Fibroblast of lung (primary cell): ENCODE results near the gene FBLL1. TPM values are rescaled to one million over a fixed set of nuclear protein-coding genes. Genes with fewer than 3 reads are reported as not detected.
A peak's percentile ranks its signal among the peaks of the same experiment; 100 is the strongest.

Experiments
- DNase-seq, 2 donors: peaks; one replicate each; pipeline versions ENCODE4 v3.0.0 to v3.0.0-alpha.2; 2010; ENCODE audit warnings: low read depth in 2 of 2
- H2AFZ ChIP-seq: 2 replicates; pipeline ENCODE4 v1.5.1; 2012; ENCODE audit warnings: low read length, control low read depth, inconsistent platforms
- H3K27ac ChIP-seq: 2 replicates; pipeline ENCODE4 v1.5.1; 2011; ENCODE audit warnings: low read length, control low read depth; ENCODE audit not compliant: insufficient read depth
- H3K27me3 ChIP-seq: 2 replicates; pipeline ENCODE4 v1.5.1; 2011; ENCODE audit warnings: mild to moderate bottlenecking, low read length; ENCODE audit not compliant: control insufficient read depth, insufficient read depth
- H3K36me3 ChIP-seq: 2 replicates; pipeline ENCODE4 v1.5.1; 2011; ENCODE audit warnings: low read length; ENCODE audit not compliant: control insufficient read depth, insufficient read depth
- H3K4me1 ChIP-seq: 2 replicates; pipeline ENCODE4 v1.5.1; 2011; ENCODE audit warnings: low read length; ENCODE audit not compliant: control insufficient read depth, insufficient read depth; ENCODE audit errors: extremely low read depth
- H3K4me2 ChIP-seq: 2 replicates; pipeline ENCODE4 v1.5.1; 2011; ENCODE audit warnings: low read length, control low read depth; ENCODE audit not compliant: insufficient read depth; ENCODE audit errors: extremely low read depth
- H3K4me3 ChIP-seq, 4 experiments: fragments of 200-600 bp in 1 of 4; sonication (generic) in 1 of 4; replicated peaks in 1 of 4; 2 replicates each; pipeline ENCODE4 v1.5.1; 2011 to 2016; ENCODE audit warnings: low read length in 4 of 4, low read depth in 3 of 4, mild to moderate bottlenecking in 3 of 4, control low read depth in 2 of 4, inconsistent platforms in 1 of 4, mixed read lengths in 1 of 4; ENCODE audit not compliant: insufficient read depth in 1 of 4; ENCODE audit errors: control extremely low read depth in 1 of 4
- H3K79me2 ChIP-seq: 2 replicates; pipeline ENCODE4 v1.5.1; 2012; ENCODE audit warnings: mild to moderate bottlenecking, low read length, inconsistent platforms; ENCODE audit not compliant: control insufficient read depth, insufficient read depth
- H3K9ac ChIP-seq: 2 replicates; pipeline ENCODE4 v1.5.1; 2011; ENCODE audit warnings: mild to moderate bottlenecking, low read length, control low read depth; ENCODE audit not compliant: insufficient read depth
- H3K9me3 ChIP-seq: 2 replicates; pipeline ENCODE4 v1.5.1; 2012; ENCODE audit warnings: low read depth, low read length; ENCODE audit not compliant: control insufficient read depth, insufficient read depth
- H4K20me1 ChIP-seq: 2 replicates; pipeline ENCODE4 v1.5.1; 2011; ENCODE audit warnings: low read length; ENCODE audit not compliant: control insufficient read depth, insufficient read depth; ENCODE audit errors: extremely low read depth
- EZH2 ChIP-seq: IDR thresholded peaks from 2 replicates; pipeline ENCODE4 v1.5.1; 2012; ENCODE audit warnings: low read length, control low read depth, mild to moderate bottlenecking; ENCODE audit errors: missing control alignments
- polyA plus RNA-seq, 2 donors: library from polyadenylated mRNA; depleted of rRNA in 1 of 2; stranded (reverse) in 1 of 2; unstranded in 1 of 2; fragments of >200 nt; gene quantifications; 2 replicates each; pipeline ENCODE4 v1.2.1, GENCODE V29; 2011 to 2012; ENCODE audit warnings: missing spikeins in 1 of 2
- total RNA-seq: library from RNA; depleted of rRNA; stranded (reverse); fragments of >200 nt; gene quantifications from 2 replicates; pipeline ENCODE4 v1.2.1, GENCODE V29; 2014
- TF ChIP-seq, protein P1 (sequence below), 2 donors: IDR thresholded peaks in 1 of 2; conservative IDR thresholded peaks in 1 of 2; 1 replicate in 1 of 2; 2 replicates in 1 of 2; pipeline ENCODE4 v1.5.1; 2011 to 2012; ENCODE audit warnings: low read length in 2 of 2, control low read depth in 1 of 2, inconsistent platforms in 1 of 2, low read depth in 1 of 2, mild to moderate bottlenecking in 1 of 2

FBLL1 gene
- total and polyA plus RNA-seq, 2 donors (not counting 1 experiment from before 2014, with no cell fraction given), result 0.16 to 0.66 TPM

GRCh38 chr5:168578538-168579487, 49.7 kb downstream of the FBLL1 start, which contains the start of gene PANK3:
TSS of gene PANK3 (minus strand) at chr5:168579368. CDS start at chr5:168579283, 85 bp downstream.
- peaks cover 49% of the 10 kb centered on the region for H3K79me2 ChIP-seq
- H3K4me1 ChIP-seq, result peaks cover 7% of the 10 kb centered on the region
- TF ChIP-seq EZH2, result no peak
- TF ChIP-seq, protein P1, sequence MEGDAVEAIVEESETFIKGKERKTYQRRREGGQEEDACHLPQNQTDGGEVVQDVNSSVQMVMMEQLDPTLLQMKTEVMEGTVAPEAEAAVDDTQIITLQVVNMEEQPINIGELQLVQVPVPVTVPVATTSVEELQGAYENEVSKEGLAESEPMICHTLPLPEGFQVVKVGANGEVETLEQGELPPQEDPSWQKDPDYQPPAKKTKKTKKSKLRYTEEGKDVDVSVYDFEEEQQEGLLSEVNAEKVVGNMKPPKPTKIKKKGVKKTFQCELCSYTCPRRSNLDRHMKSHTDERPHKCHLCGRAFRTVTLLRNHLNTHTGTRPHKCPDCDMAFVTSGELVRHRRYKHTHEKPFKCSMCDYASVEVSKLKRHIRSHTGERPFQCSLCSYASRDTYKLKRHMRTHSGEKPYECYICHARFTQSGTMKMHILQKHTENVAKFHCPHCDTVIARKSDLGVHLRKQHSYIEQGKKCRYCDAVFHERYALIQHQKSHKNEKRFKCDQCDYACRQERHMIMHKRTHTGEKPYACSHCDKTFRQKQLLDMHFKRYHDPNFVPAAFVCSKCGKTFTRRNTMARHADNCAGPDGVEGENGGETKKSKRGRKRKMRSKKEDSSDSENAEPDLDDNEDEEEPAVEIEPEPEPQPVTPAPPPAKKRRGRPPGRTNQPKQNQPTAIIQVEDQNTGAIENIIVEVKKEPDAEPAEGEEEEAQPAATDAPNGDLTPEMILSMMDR (conservative IDR thresholded peaks at IDR 0.05 in 1 of 2, IDR thresholded peaks at IDR 0.05 in 1 of 2; ENCODE audit: low read depth in 1 of 2, low read length in 2 of 2), result peak in 1 of 2 donors; percentile 8
- H3K9ac ChIP-seq, result peak within 1 kb of the TSS; percentile 94
- H3K4me2 ChIP-seq, result peak within 1 kb of the TSS; percentile 100
- peaks cover 4% of the 10 kb centered on the region for H4K20me1 ChIP-seq
- peak within 1 kb of the TSS; percentile 98 for H2AFZ ChIP-seq
- H3K27me3 ChIP-seq, result no peaks in the 10 kb centered on the region
- no peaks in the 10 kb centered on the region for H3K9me3 ChIP-seq
- H3K4me3 ChIP-seq, result peak within 1 kb of the TSS; percentile 65 to 100 (median 74)
- DNase-seq, result peak in 1 of 2 donors; percentile 9
- H3K27ac ChIP-seq, result peak within 1 kb of the TSS; percentile 92
- H3K36me3 ChIP-seq, result no peaks in the 10 kb centered on the region

DNA sequence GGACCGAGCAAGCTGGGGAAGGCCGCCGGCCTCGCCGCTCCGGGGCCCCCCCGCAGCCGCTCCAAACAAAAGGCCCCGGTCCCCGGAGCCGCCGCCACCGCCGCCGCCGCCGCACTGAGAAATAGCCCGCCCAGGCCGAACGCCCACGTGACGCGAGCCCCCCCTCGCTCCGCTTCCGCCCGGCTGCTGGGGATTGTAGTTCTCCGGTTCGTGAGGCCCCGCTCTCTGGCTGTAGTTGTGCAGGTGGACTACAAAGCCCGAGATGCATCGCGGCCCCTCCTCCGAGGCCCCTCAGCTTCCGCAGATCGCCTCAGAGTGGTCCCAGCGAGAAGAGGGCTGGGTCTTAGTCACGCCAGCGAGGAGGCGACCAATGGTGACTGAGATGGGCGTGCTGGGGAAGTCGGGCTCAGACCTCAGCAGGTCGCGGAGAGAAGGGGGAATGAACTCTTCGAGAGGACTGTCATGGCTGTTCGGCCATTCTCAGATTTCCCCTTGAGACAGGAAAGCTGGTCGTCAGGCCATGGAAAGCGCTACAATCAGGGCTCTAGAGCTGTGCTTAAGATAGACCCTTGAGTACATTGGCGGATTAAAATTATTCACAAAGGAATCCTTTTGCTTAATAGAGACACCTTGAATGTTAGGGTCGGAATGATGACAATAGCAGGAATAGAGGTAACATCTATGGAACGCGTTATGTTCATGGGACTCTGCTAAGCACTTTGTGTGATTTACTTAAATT, 50.6 kb downstream of the FBLL1 start:
- no peaks in the 10 kb centered on the region for H3K36me3 ChIP-seq
- H3K9ac ChIP-seq, result peak overlapping the region; percentile 94
- H3K9me3 ChIP-seq, result no peaks in the 10 kb centered on the region
- TF ChIP-seq, protein P1 (conservative IDR thresholded peaks at IDR 0.05 in 1 of 2, IDR thresholded peaks at IDR 0.05 in 1 of 2; ENCODE audit: low read depth in 1 of 2, low read length in 2 of 2), result no peak
- no peak for TF ChIP-seq EZH2
- H3K4me2 ChIP-seq, result peak overlapping the region; percentile 100
- peak overlapping the region; percentile 98 for H2AFZ ChIP-seq
- H4K20me1 ChIP-seq, result peaks cover 4% of the 10 kb centered on the region
- peak overlapping the region; percentile 92 for H3K27ac ChIP-seq
- H3K27me3 ChIP-seq, result no peaks in the 10 kb centered on the region
- peaks cover 7% of the 10 kb centered on the region for H3K4me1 ChIP-seq
- peaks cover 44% of the 10 kb centered on the region for H3K79me2 ChIP-seq
- DNase-seq, result peak; percentile 99 to 100
- H3K4me3 ChIP-seq, result peak overlapping the region; percentile 52 to 100 (median 64)

DNA sequence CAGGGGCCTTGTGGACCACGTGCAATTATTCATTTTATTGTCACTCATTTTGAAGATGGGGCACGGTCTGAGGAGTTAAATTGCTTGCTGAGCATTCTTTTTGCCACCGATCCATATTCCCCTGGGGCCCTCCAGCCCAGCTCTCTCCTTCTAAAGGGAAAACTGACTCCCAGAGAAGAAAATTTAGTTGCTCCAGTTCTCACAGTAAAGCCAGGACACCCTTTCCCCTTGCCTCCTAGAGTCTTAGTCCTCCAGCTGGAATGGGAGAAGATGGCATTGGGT, 51.1 kb downstream of the FBLL1 start:
- Histone ChIP-seq H3K9me3 (no peaks in the 10 kb centered on the region), H2AFZ (peak overlapping the region; percentile 98), H3K27ac (peak overlapping the region; percentile 92), H3K9ac (no peak overlapping the region), H3K36me3 (no peaks in the 10 kb centered on the region), H3K4me1 (peaks cover 7% of the 10 kb centered on the region), H3K27me3 (no peaks in the 10 kb centered on the region), H3K4me2 (peak overlapping the region; percentile 100), H3K4me3 (peak overlapping the region; percentile 51 to 100 (median 57)), H4K20me1 (peaks cover 4% of the 10 kb centered on the region), H3K79me2 (peaks cover 39% of the 10 kb centered on the region)
- DNase-seq, result no peak
- TF ChIP-seq, protein P1 (conservative IDR thresholded peaks at IDR 0.05 in 1 of 2, IDR thresholded peaks at IDR 0.05 in 1 of 2; ENCODE audit: low read depth in 1 of 2, low read length in 2 of 2), result no peak
- no peak for TF ChIP-seq EZH2
